PC-3 (cell line): ENCODE data around the gene OR2A25. TPM values are rescaled to one million over a fixed set of nuclear protein-coding genes. Genes with fewer than 3 reads are reported as not detected.

ENCODE experiments used
- ATAC-seq: fragments of 200-7000 bp; cut with Tn5 transposase; 2 replicates; pipeline ENCODE4 v1.9.1; 2020; ENCODE audit warnings: mild to moderate bottlenecking, moderate library complexity
- Bru-seq: library from RNA; stranded (reverse); fragments of 400-500 nt; gene quantifications from one replicate; lab custom pipeline; 2021; lab: Mats Ljungman, UMichigan
- BruChase-seq, 2 experiments: library from RNA; stranded (reverse); fragments of 400-500 nt; gene quantifications; one replicate each; lab custom pipeline; 2021; lab: Mats Ljungman, UMichigan
- BruUV-seq: library from RNA; stranded (reverse); fragments of 400-500 nt; replicated peaks from 2 replicates; lab custom pipeline; 2021; lab: Mats Ljungman, UMichigan
- CTCF ChIA-PET: fragments of 300-600 bp; sonication (Branson Sonifier 250); formaldehyde crosslinking; loops from one replicate; lab custom pipeline; 2022; ENCODE audit warnings: antibody characterized with exemption; lab: Charles Lee
- POLR2A ChIA-PET: fragments of 300-600 bp; sonication (Branson Sonifier 250); formaldehyde crosslinking; loops from one replicate; lab custom pipeline; 2022; ENCODE audit warnings: antibody characterized with exemption; ENCODE audit not compliant: unreplicated experiment; lab: Charles Lee
- DNase-seq: peaks from one replicate; pipeline ENCODE4 v3.0.0-alpha.2; 2015
- H2AFZ ChIP-seq: fragments of 300-600 bp; sonication (generic); 2 replicates; pipeline ENCODE4 v1.6.0; 2016; ENCODE audit warnings: antibody characterized with exemption, low read length
- H3F3A ChIP-seq: fragments of 300-600 bp; sonication (generic); one replicate; pipeline ENCODE4 v1.6.0; 2017; ENCODE audit warnings: antibody characterized with exemption, low read length, control low read depth, mild to moderate bottlenecking; ENCODE audit not compliant: unreplicated experiment
- H3K27ac ChIP-seq: fragments of 300-600 bp; sonication (generic); 2 replicates; pipeline ENCODE4 v1.5.1; 2016; ENCODE audit warnings: mild to moderate bottlenecking, low read length
- H3K27me3 ChIP-seq: fragments of 300-600 bp; sonication (generic); 2 replicates; pipeline ENCODE4 v1.6.1; 2016; ENCODE audit warnings: low read length, mixed read lengths
- H3K36me3 ChIP-seq: fragments of 300-600 bp; sonication (generic); 2 replicates; pipeline ENCODE4 v1.6.1; 2016; ENCODE audit warnings: low read depth, mixed run types, low read length, mixed read lengths
- H3K4me1 ChIP-seq: fragments of 300-600 bp; sonication (generic); 2 replicates; pipeline ENCODE4 v1.5.1; 2016; ENCODE audit warnings: low read length; ENCODE audit not compliant: insufficient read depth
- H3K4me2 ChIP-seq: fragments of 300-600 bp; sonication (generic); 2 replicates; pipeline ENCODE4 v1.6.0; 2016; ENCODE audit warnings: low read length
- H3K4me3 ChIP-seq: fragments of 300-600 bp; sonication (generic); 2 replicates; pipeline ENCODE4 v1.5.1; 2016; ENCODE audit warnings: mild to moderate bottlenecking, low read length, mixed read lengths
- H3K79me2 ChIP-seq: fragments of 300-600 bp; sonication (generic); 2 replicates; pipeline ENCODE4 v1.6.1; 2017; ENCODE audit warnings: low read length, mixed read lengths
- H3K9ac ChIP-seq: fragments of 300-600 bp; sonication (generic); 2 replicates; pipeline ENCODE4 v1.6.0; 2016; ENCODE audit warnings: mild to moderate bottlenecking, low read length
- H3K9me2 ChIP-seq: fragments of 300-600 bp; sonication (generic); replicated peaks from 2 replicates; pipeline ENCODE4 v1.6.1; 2016; ENCODE audit warnings: mixed run types, low read length, mixed read lengths
- H3K9me3 ChIP-seq: fragments of 300-600 bp; sonication (generic); 2 replicates; pipeline ENCODE4 v1.6.1; 2016; ENCODE audit warnings: low read length, mixed read lengths
- H4K20me1 ChIP-seq: fragments of 300-600 bp; sonication (generic); 2 replicates; pipeline ENCODE4 v1.6.1; 2016; ENCODE audit warnings: low read length, mixed read lengths
- EZH2 ChIP-seq: fragments of 300-600 bp; sonication (generic); IDR thresholded peaks from one replicate; pipeline ENCODE4 v1.6.1; 2017; ENCODE audit warnings: antibody characterized with exemption, mild to moderate bottlenecking, low read length; ENCODE audit not compliant: unreplicated experiment
- EZH2phosphoT487 ChIP-seq: fragments of 300-600 bp; sonication (generic); IDR thresholded peaks from 2 replicates; pipeline ENCODE4 v1.6.1; 2018; ENCODE audit warnings: mild to moderate bottlenecking, antibody characterized with exemption, low read length, borderline replicate concordance
- intact Hi-C: fragments of 100-400 bp; cut with micrococcal nuclease; formaldehyde crosslinking; loops from 2 replicates; pipeline ENCODE4 v1.9.0; 2023
- long read RNA-seq: library from polyadenylated mRNA; unstranded; transcript quantifications from one replicate; pipeline ENCODE4 v2.0.0, GENCODE V29; 2021; ENCODE audit not compliant: unreplicated experiment
- total RNA-seq: library from RNA; depleted of rRNA; stranded (reverse); fragments of >200 nt; gene quantifications from 2 replicates; pipeline ENCODE4 v1.2.3, GENCODE V29; 2014; rRNA removed
- TF ChIP-seq, protein P1 (sequence below): fragments of 300-600 bp; sonication (generic); conservative IDR thresholded peaks from 2 replicates; pipeline ENCODE4 v1.5.1; 2017; ENCODE audit warnings: antibody characterized with exemption, low read depth, mild to moderate bottlenecking, low read length

Gene OR2A25, protein sequence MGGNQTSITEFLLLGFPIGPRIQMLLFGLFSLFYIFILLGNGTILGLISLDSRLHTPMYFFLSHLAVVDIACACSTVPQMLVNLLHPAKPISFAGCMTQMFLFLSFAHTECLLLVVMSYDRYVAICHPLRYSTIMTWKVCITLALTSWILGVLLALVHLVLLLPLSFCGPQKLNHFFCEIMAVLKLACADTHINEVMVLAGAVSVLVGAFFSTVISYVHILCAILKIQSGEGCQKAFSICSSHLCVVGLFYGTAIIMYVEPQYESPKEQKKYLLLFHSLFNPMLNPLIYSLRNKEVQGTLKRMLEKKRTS
- total RNA-seq = not detected in 2 replicates
- Bru-seq, nascent RNA = not detected
- BruChase-seq, experiment 1, labeled RNA remaining after a 6-hour chase = not detected
- BruChase-seq, experiment 2, labeled RNA remaining after a 2-hour chase = not detected
- long read RNA-seq = 0 reads

DNA sequence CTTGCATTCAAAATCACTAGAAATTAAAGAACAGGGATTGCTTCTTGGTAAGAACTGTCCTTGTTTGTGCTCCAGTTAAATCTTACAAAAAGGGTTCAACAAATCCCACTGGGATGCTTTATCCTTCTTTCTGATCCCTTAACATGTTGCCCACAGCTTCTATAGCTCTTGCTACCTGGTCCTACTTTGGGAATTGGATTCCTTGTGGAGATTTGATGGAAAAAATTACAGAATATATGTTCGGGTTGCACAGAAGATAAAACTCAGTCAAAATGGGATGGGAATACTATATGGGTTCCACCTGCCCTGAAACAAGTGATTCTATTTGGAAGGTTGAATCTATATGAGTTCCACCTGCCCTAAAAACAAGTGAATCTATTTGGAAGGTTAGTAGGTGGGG is at the start of gene OR2A25:
TSS of gene OR2A25 (plus strand) at position 301 of the 400 bp plus-strand sequence. CDS start 4,409 bp downstream, outside the sequence.
- Histone ChIP-seq H3K4me2 (no peak within 1 kb of the TSS), H3F3A (no peaks in the 10 kb centered on the region), H3K79me2 (no peaks in the 10 kb centered on the region), H3K27ac (no peak within 1 kb of the TSS), H3K27me3 (peaks cover 12% of the 10 kb centered on the region), H3K4me1 (no peaks in the 10 kb centered on the region; the same call in 1 of the 2 replicates), H3K4me3 (no peak within 1 kb of the TSS), H2AFZ (no peak within 1 kb of the TSS), H4K20me1 (no peaks in the 10 kb centered on the region), H3K9me2 (no peaks in the 10 kb centered on the region), H3K36me3 (no peaks in the 10 kb centered on the region), H3K9ac (no peak within 1 kb of the TSS), H3K9me3 (no peaks in the 10 kb centered on the region)
- ATAC-seq = no peak
- intact Hi-C loops = loop anchor here (5.0 kb wide), 1 partner anchor 37 kb away; no protein-coding TSS in a partner anchor
- no peak for DNase-seq
- CTCF ChIA-PET = interaction anchor here (0.6 kb wide), 1 partner anchor 58 kb away, joined by 5 read pairs; no protein-coding TSS in a partner anchor
- POLR2A ChIA-PET = no interaction called here
- TF ChIP-seq EZH2 (no peak), EZH2phosphoT487 (no peak)
- TF ChIP-seq, protein P1, sequence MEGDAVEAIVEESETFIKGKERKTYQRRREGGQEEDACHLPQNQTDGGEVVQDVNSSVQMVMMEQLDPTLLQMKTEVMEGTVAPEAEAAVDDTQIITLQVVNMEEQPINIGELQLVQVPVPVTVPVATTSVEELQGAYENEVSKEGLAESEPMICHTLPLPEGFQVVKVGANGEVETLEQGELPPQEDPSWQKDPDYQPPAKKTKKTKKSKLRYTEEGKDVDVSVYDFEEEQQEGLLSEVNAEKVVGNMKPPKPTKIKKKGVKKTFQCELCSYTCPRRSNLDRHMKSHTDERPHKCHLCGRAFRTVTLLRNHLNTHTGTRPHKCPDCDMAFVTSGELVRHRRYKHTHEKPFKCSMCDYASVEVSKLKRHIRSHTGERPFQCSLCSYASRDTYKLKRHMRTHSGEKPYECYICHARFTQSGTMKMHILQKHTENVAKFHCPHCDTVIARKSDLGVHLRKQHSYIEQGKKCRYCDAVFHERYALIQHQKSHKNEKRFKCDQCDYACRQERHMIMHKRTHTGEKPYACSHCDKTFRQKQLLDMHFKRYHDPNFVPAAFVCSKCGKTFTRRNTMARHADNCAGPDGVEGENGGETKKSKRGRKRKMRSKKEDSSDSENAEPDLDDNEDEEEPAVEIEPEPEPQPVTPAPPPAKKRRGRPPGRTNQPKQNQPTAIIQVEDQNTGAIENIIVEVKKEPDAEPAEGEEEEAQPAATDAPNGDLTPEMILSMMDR = no peak
- BruUV-seq = no TSS peak

DNA sequence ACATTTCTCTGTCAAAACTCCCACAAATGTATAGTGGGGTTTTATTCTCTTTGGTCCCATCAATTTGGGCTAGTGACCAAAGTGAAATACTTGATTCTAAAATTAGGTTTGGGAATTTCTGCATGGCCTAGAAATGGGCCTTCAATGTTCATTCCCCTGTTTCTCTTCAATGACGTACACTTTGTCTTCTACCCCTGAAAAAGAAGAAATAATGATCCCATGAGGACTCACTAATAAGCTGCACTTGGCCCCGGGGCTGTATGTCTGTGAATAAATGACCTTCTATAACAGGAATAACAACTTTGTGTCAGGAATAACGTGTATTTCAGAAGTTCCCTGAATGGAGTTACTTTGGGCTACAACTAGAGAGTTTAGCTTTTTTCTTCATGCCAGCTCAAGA is 49.3 kb upstream of the OR2A25 start:
- no peaks in the 10 kb centered on the region for H4K20me1 ChIP-seq
- intact Hi-C loops = no loop called here
- no peaks in the 10 kb centered on the region for H3K27me3 ChIP-seq
- BruUV-seq = no TSS peak
- ChIA-PET CTCF (interaction anchor here (1.2 kb wide), 1 partner anchor 108 kb away, joined by 4 read pairs; no protein-coding TSS in a partner anchor), POLR2A (no interaction called here)
- no peaks in the 10 kb centered on the region for H3F3A ChIP-seq
- no peak for DNase-seq
- no peak overlapping the region for H3K4me2 ChIP-seq
- no peaks in the 10 kb centered on the region for H3K9me3 ChIP-seq
- H3K9me2 ChIP-seq = no peaks in the 10 kb centered on the region
- no peak overlapping the region for H2AFZ ChIP-seq
- no peaks in the 10 kb centered on the region for H3K79me2 ChIP-seq
- H3K4me3 ChIP-seq = no peak overlapping the region
- TF ChIP-seq EZH2phosphoT487 = no peak
- TF ChIP-seq, protein P1 = no peak
- TF ChIP-seq EZH2 = no peak
- no peaks in the 10 kb centered on the region for H3K36me3 ChIP-seq
- no peak for ATAC-seq
- H3K4me1 ChIP-seq = 0 out of 2 replicates have a peak, but pooled peaks cover 8% of the 10 kb centered on the region
- no peak overlapping the region for H3K27ac ChIP-seq
- no peak overlapping the region for H3K9ac ChIP-seq
